C4-2B (cell line): Measurements from ENCODE around the gene FBRSL1.
"Not testable (repeated sequence)": the region's sequence is repeated elsewhere in the genome, so short reads cannot be mapped to it uniquely, and the experiment has no call there.

ENCODE experiments used
- H3K27ac ChIP-seq: fragments of 450-650 bp; 2 replicates; pipeline ENCODE4 v1.5.1; 2017
- ZFX ChIP-seq: fragments of 450-650 bp; IDR thresholded peaks from 2 replicates; pipeline ENCODE4 v1.6.1; 2017
- TF ChIP-seq, protein P1 (sequence below): fragments of 450-650 bp; conservative IDR thresholded peaks from 2 replicates; pipeline ENCODE4 v1.5.1; 2017; ENCODE audit warnings: mild to moderate bottlenecking

Gene FBRSL1

DNA sequence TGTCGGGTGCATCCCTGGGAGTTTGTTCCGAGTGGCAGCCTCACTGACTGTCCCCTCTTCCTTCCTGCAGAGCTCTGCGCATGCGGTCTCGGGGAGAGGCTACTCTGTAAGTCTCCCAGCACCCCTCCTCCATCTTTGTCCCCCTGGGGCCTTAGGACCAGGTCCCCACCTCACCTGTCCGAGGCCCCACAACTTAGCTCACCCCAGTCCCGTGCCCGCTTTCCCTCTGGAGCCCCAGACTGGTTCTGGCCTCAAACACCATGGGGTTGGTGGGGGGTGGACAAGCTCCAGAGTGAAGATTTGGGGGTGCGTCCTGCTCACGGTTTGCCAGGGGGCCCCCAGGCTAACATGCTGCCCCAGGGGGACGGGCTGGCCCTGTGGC is 37.9 kb downstream of the FBRSL1 start:
- TF ChIP-seq, protein P1, sequence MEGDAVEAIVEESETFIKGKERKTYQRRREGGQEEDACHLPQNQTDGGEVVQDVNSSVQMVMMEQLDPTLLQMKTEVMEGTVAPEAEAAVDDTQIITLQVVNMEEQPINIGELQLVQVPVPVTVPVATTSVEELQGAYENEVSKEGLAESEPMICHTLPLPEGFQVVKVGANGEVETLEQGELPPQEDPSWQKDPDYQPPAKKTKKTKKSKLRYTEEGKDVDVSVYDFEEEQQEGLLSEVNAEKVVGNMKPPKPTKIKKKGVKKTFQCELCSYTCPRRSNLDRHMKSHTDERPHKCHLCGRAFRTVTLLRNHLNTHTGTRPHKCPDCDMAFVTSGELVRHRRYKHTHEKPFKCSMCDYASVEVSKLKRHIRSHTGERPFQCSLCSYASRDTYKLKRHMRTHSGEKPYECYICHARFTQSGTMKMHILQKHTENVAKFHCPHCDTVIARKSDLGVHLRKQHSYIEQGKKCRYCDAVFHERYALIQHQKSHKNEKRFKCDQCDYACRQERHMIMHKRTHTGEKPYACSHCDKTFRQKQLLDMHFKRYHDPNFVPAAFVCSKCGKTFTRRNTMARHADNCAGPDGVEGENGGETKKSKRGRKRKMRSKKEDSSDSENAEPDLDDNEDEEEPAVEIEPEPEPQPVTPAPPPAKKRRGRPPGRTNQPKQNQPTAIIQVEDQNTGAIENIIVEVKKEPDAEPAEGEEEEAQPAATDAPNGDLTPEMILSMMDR, result no peak
- TF ChIP-seq ZFX, result no peak
- H3K27ac ChIP-seq, result no peak overlapping the region

DNA sequence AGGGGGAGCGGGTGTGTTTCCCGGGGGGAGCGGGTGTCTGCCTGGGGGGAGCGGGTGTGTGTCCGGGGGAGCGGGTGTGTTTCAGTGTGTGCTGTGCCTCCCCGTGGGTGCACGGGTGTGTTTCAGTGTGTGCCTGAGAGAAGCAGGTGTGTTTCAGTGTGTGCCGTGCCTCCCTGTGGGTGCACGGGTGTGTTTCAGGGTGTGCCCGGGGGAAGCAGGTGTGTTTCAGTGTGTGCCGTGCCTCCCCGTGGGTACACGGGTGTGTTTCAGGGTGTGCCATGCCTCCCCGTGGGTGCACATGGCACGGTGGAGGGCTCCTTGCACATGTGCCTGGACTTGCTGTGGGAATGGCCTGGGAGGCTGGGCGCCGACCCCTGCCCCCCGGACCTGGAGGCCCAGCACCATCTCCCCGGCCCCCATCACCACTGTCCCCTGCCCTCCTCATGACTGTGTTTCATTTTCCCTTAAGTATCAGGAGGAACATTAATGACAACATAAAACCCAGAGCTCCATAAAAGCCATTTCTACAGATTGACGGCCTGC is 38.7 kb downstream of the FBRSL1 start:
- no peak overlapping the region for H3K27ac ChIP-seq
- TF ChIP-seq ZFX, result no peak
- TF ChIP-seq, protein P1, result no peak

DNA sequence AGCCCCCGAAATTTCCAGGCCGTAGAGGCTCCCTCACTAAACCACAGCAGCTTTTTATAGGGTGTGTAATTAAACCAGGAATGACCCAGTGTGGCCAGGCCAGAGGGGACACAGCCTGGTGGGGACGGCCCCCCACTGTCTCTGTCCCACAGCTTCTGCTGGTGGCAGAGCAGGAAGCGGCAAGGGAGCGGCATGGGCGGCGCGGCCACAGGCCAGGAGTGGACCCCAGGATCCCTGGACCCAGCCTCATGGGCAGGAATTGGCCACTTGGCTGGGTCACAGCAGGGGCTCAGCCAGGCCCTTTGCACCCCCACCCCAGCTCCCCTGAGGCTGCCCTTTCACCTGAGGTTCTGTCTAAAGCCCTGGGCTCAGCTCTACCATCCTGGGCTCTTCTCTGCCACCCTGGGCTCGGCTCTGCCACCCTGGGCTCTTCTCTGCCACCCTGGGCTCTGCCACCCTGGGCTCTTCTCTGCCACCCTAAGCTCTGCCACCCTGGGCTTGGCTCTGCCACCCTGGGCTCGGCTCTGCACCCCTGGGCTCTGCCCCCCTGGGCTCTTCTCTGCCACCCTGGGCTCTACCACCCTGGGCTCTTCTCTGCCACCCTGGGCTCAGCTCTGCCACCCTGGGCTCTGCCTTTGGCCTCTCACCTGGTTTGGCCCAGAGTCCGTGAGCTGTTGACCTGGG is 39.3 kb downstream of the FBRSL1 start:
- no peak overlapping the region for H3K27ac ChIP-seq
- TF ChIP-seq, protein P1, result no peak
- no peak for TF ChIP-seq ZFX

DNA sequence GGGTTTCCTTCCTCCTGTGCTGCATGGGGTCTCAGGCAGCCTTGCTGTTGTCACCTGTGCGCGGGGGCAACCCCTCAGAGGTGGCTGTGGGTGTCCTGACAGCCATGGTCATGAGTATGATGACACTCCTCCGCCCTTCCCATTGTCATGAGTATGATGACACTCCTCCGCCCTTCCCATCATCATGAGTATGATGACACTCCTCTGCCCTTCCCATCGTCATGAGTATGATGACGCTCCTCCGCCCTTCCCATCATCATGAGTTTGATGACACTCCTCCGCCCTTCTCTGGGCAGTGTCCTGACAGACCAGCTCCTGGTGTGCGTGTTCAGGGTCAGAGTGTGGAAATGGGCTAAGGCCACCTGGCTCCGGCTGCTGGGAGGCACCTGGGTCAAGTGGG is 40.0 kb downstream of the FBRSL1 start:
- H3K27ac ChIP-seq, result no peak overlapping the region
- TF ChIP-seq, protein P1, result no peak
- no peak for TF ChIP-seq ZFX

DNA sequence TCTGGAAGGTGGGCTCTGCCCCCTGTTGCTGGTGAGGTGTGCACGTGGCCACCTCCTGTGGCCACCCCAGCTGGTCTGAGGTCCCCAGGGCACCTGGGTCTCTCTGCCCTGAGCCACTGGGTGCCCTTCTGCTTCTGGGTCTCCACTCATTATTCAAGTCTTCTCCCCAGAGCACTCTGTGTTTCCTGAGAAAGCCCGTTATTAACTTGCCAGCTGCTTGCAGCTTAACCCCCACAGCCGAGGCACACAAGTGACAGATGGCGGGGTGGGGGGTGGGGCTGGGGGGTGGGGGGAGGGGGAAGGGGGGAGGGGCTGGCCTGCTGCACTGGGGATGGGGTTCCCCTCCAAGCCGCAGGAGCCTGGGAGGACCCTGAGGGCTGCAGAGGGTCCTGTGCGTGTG is 40.5 kb downstream of the FBRSL1 start:
- no peak overlapping the region for H3K27ac ChIP-seq
- TF ChIP-seq ZFX, result no peak
- TF ChIP-seq, protein P1, result no peak

DNA sequence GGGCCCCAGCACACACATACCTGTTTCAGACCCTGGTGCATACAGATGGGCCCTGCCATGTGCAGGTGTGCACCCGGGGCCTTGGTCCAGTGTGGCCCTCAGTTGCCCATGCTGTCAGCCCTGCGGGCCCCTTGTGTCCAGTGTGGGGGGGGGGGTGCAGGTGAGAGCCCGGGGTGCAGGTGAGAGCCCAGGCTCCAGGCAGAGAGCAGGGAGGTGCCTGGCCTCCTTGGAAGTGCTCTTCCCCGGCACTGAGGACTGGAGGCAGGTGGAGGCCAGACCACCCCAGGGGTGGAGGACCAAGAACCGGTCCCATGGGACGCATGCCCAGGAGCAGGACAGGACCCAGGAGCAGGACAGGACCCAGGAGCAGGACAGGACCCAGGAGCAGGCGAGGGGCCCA is 40.9 kb downstream of the FBRSL1 start:
- TF ChIP-seq ZFX, result no peak
- TF ChIP-seq, protein P1, result no peak
- no peak overlapping the region for H3K27ac ChIP-seq

DNA sequence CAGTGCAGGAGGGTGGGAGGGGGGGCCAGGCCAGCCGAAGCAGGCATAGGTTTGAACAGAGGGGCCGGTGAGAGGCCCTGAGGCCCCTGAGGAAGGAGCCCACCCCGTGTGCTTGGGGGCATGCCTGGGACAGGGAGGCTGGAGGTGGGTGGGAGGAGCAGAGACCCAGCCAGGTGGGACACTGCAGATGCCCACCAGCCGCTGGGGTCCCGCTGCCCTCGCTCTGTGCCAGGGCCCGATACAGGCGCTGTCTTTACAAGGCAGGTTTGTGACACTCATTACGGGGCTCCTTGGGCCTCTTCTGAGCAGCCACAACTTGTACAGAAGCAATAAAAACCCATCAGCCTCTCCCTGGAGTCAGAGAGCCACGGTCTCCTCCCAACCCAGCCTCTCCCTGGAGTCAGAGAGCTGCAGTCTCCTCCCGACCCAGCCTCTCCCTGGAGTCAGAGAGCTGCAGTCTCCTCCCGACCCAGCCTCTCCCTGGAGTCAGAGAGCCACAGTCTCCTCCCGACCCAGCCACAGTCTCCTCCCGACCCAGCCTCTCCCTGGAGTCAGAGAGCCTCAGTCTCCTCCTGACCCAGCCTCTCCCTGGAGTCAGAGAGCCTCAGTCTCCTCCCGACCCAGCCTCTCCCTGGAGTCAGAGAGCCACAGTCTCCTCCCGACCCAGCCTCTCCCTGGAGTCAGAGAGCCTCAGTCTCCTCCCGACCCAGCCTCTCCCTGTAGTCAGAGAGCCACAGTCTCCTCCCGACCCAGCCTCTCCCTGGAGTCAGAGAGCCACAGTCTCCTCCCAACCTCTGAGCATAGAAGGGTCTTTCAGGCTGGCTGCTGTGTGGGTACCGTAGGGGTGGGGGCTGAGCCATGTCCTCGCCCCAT is 43.0 kb downstream of the FBRSL1 start:
- not testable (repeated sequence) for H3K27ac ChIP-seq
